Measurements from ENCODE around the gene RCBTB1.

The RCBTB1 gene

GRCh38 chr13:49571299-49572240 lies 13.8 kb downstream of the RCBTB1 start:
- TF ChIP-seq ZNF501 (tag by site-specific recombination; IDR thresholded peaks at IDR 0.05) (no peak), ZNF239 (tag by site-specific recombination; IDR thresholded peaks at IDR 0.05) (no peak), ZNF112 (tag by site-specific recombination; IDR thresholded peaks at IDR 0.05) (no peak), ZNF114 (tag by site-specific recombination; IDR thresholded peaks at IDR 0.05) (no peak), ZNF335 (tag by site-specific recombination; conservative IDR thresholded peaks at IDR 0.05) (no peak), ZNF148 (tag by site-specific recombination; IDR thresholded peaks at IDR 0.05; ENCODE audit: borderline replicate concordance) (no peak), ZEB2 (tag by site-specific recombination; IDR thresholded peaks at IDR 0.05) (no peak), ZFP69B (tag by site-specific recombination; IDR thresholded peaks at IDR 0.05) (no peak), ZNF585B (tag by site-specific recombination; IDR thresholded peaks at IDR 0.05) (no peak), ZNF311 (tag by site-specific recombination; IDR thresholded peaks at IDR 0.05; ENCODE audit: borderline replicate concordance) (no peak), FEZF1 (tag by site-specific recombination; IDR thresholded peaks at IDR 0.05) (no peak), ZFP41 (tag by site-specific recombination; IDR thresholded peaks at IDR 0.05; ENCODE audit: borderline replicate concordance) (no peak), ZNF362 (tag by site-specific recombination; IDR thresholded peaks at IDR 0.05) (no peak), ZNF747 (tag by site-specific recombination; IDR thresholded peaks at IDR 0.05) (no peak), ZNF624 (tag by site-specific recombination; IDR thresholded peaks at IDR 0.05) (no peak), ZBTB26 (tag by site-specific recombination; optimal IDR thresholded peaks at IDR 0.05) (no peak), ZSCAN5A (tag by site-specific recombination; IDR thresholded peaks at IDR 0.05) (no peak), ZNF544 (tag by site-specific recombination; IDR thresholded peaks at IDR 0.05) (no peak)
- no peak overlapping the region for H3K27ac ChIP-seq (ENCODE audit: extremely low read depth, low read depth, low read length)
- H3K9me3 ChIP-seq (ENCODE audit: control insufficient read depth, insufficient read depth, low read depth, low read length): no peaks in the 10 kb centered on the region
- ChIA-PET CTCF (interaction anchor here (0.7 kb wide), 1 partner anchor 1281 kb away, joined by 8 read pairs; no protein-coding TSS in a partner anchor), POLR2A (no interaction called here)
- no peaks in the 10 kb centered on the region for H3K4me1 ChIP-seq (ENCODE audit: control insufficient read depth, insufficient read depth, low read length)
- H3K36me3 ChIP-seq (ENCODE audit: control insufficient read depth in 2 of 2, insufficient read depth in 1 of 2, low read length in 2 of 2): peaks cover 0 to 10% of the 10 kb centered on the region in 2 experiments; a peak in 1 of 3 replicates
- no peak overlapping the region for H3K4me3 ChIP-seq (ENCODE audit: low read depth, low read length)

Measured in HEK293 (cell line).